GM12878 (cell line): ENCODE results near the gene ARHGEF37. TPM values are rescaled to one million over a fixed set of nuclear protein-coding genes. Genes with fewer than 3 reads are reported as not detected.

Experiments used
- BMI1 ChIP-seq: fragments of 450-650 bp; IDR thresholded peaks from 2 replicates; pipeline ENCODE4 v1.6.1; 2016; ENCODE audit warnings: mild to moderate bottlenecking, moderate library complexity, borderline replicate concordance
- CEBPB ChIP-seq, 2 experiments: fragments of 150-350 bp in 1 of 2; IDR thresholded peaks; 2 replicates each; pipeline ENCODE4 v1.6.1; 2012 to 2014; ENCODE audit warnings: low read depth in 2 of 2, low read length in 2 of 2, borderline replicate concordance in 1 of 2, inconsistent platforms in 1 of 2
- FOXM1 ChIP-seq: IDR thresholded peaks from 2 replicates; pipeline ENCODE4 v1.6.1; 2012; ENCODE audit warnings: low read depth, mild to moderate bottlenecking, inconsistent platforms, low read length, moderate library complexity
- MTA2 ChIP-seq: fragments of 450-650 bp; IDR thresholded peaks from 2 replicates; pipeline ENCODE4 v1.6.1; 2016; ENCODE audit warnings: low read depth, mild to moderate bottlenecking, moderate library complexity
- POLR2A ChIP-seq: IDR thresholded peaks from 2 replicates; pipeline ENCODE4 v1.6.1; 2011; ENCODE audit warnings: low read depth, mild to moderate bottlenecking, low read length
- SREBF2 ChIP-seq: IDR thresholded peaks from 2 replicates; pipeline ENCODE4 v1.6.1; 2012; ENCODE audit warnings: mild to moderate bottlenecking, low read length
- WRNIP1 ChIP-seq: IDR thresholded peaks from 2 replicates; pipeline ENCODE4 v1.6.1; 2011; ENCODE audit warnings: low read depth, low read length, improper control_type of control experiment, borderline replicate concordance
- ZBED1 ChIP-seq: IDR thresholded peaks from 2 replicates; pipeline ENCODE4 v1.6.1; 2016; ENCODE audit warnings: borderline replicate concordance
- ZNF622 ChIP-seq: fragments of 450-650 bp; IDR thresholded peaks from 2 replicates; pipeline ENCODE4 v1.6.1; 2017; ENCODE audit warnings: mild to moderate bottlenecking, inconsistent platforms
- polyA plus RNA-seq, 11 experiments: library from polyadenylated mRNA; depleted of rRNA in 4 of 11; unstranded in 6 of 11; stranded (reverse) in 5 of 11; fragments of >200 nt; fragmentation: Nextera tagmentation in 4 of 11; fragmentation: Illumina TruSeq in 1 of 11; extraction: Ambion mirVana in 4 of 11; extraction: Trizol in 1 of 11; gene quantifications; 1 replicate in 1 of 11; 2 replicates in 10 of 11; pipeline versions ENCODE4 v1.2.1 to v1.2.3, GENCODE V29; 2011 to 2016; ENCODE audit warnings: inconsistent platforms in 2 of 11, missing spikeins in 2 of 11, low read depth in 1 of 11
- total RNA-seq, 4 experiments: library from RNA; depleted of rRNA in 3 of 4; stranded (reverse); fragments of >200 nt in 3 of 4; fragmentation: Illumina TruSeq in 1 of 4; extraction: Trizol in 1 of 4; gene quantifications; 2 replicates each; pipeline versions ENCODE4 v1.2.1 to v1.2.3, GENCODE V29; 2013 to 2021
- TF ChIP-seq, protein P1 (sequence below): fragments of 450-650 bp; IDR thresholded peaks from 2 replicates; pipeline ENCODE4 v1.6.1; 2017; ENCODE audit warnings: antibody characterized with exemption, mild to moderate bottlenecking, moderate library complexity
- TF ChIP-seq, protein P2 (sequence below): fragments of 450-650 bp; formaldehyde crosslinking; IDR thresholded peaks from 2 replicates; pipeline ENCODE4 v1.4.0; 2020; ENCODE audit warnings: mild to moderate bottlenecking, moderate library complexity

The ARHGEF37 gene
- total and polyA plus RNA-seq, 10 of the 15 experiments (the other 5 are each of a cell fraction or from before 2014, with no cell fraction given), result 0.16 to 1.1 (median 0.63) TPM

DNA sequence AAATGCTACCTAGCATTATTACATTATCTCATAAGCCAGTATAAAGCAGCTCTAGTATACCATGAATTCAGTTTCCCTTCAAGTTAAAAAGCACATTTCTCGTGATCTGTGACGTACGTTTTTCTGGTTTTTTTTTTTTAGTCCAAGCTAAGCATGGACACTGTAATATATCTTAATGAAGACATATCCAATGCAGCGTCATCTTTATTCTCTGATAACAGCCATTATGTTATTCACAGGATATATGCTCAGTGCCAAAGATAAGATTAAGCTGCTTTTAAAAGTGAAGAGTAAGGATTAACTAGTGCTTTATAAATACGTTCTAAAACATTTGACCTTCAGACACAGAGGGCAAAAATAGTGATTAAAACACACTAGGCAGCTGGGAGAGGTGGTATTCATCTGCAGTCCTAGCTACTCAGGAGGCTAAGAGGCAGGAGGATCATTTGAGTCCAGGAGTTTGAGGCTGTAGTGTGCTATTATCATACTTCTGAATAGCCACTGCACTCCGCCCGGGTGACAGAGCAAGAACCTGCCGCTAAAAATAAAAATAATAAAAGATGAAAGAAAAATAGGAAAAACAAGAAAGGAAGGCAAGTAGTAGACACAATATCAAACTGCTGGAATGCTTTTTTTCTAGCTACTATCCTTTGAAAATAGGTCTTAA, 37.8 kb upstream of the ARHGEF37 start (continued):
- TF ChIP-seq, protein P1, sequence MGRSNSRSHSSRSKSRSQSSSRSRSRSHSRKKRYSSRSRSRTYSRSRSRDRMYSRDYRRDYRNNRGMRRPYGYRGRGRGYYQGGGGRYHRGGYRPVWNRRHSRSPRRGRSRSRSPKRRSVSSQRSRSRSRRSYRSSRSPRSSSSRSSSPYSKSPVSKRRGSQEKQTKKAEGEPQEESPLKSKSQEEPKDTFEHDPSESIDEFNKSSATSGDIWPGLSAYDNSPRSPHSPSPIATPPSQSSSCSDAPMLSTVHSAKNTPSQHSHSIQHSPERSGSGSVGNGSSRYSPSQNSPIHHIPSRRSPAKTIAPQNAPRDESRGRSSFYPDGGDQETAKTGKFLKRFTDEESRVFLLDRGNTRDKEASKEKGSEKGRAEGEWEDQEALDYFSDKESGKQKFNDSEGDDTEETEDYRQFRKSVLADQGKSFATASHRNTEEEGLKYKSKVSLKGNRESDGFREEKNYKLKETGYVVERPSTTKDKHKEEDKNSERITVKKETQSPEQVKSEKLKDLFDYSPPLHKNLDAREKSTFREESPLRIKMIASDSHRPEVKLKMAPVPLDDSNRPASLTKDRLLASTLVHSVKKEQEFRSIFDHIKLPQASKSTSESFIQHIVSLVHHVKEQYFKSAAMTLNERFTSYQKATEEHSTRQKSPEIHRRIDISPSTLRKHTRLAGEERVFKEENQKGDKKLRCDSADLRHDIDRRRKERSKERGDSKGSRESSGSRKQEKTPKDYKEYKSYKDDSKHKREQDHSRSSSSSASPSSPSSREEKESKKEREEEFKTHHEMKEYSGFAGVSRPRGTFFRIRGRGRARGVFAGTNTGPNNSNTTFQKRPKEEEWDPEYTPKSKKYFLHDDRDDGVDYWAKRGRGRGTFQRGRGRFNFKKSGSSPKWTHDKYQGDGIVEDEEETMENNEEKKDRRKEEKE, result no peak
- TF ChIP-seq ZBED1 (no peak), ZNF622 (no peak), FOXM1 (no peak), MTA2 (no peak), WRNIP1 (no peak), BMI1 (no peak), POLR2A (no peak), SREBF2 (no peak), CEBPB (IDR thresholded peaks at IDR 0.05; ENCODE audit: borderline replicate concordance in 1 of 2, low read depth in 2 of 2, low read length in 2 of 2) (no peak)
- TF ChIP-seq, protein P2, sequence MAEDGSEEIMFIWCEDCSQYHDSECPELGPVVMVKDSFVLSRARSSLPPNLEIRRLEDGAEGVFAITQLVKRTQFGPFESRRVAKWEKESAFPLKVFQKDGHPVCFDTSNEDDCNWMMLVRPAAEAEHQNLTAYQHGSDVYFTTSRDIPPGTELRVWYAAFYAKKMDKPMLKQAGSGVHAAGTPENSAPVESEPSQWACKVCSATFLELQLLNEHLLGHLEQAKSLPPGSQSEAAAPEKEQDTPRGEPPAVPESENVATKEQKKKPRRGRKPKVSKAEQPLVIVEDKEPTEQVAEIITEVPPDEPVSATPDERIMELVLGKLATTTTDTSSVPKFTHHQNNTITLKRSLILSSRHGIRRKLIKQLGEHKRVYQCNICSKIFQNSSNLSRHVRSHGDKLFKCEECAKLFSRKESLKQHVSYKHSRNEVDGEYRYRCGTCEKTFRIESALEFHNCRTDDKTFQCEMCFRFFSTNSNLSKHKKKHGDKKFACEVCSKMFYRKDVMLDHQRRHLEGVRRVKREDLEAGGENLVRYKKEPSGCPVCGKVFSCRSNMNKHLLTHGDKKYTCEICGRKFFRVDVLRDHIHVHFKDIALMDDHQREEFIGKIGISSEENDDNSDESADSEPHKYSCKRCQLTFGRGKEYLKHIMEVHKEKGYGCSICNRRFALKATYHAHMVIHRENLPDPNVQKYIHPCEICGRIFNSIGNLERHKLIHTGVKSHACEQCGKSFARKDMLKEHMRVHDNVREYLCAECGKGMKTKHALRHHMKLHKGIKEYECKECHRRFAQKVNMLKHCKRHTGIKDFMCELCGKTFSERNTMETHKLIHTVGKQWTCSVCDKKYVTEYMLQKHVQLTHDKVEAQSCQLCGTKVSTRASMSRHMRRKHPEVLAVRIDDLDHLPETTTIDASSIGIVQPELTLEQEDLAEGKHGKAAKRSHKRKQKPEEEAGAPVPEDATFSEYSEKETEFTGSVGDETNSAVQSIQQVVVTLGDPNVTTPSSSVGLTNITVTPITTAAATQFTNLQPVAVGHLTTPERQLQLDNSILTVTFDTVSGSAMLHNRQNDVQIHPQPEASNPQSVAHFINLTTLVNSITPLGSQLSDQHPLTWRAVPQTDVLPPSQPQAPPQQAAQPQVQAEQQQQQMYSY (CRISPR knock-in tag), result no peak
- TF ChIP-seq, all 136 proteins: peak for 0
